Measurements from ENCODE around the gene SCT. TPM values are rescaled to one million over a fixed set of nuclear protein-coding genes. Genes with fewer than 3 reads are reported as not detected.

SCT gene, protein sequence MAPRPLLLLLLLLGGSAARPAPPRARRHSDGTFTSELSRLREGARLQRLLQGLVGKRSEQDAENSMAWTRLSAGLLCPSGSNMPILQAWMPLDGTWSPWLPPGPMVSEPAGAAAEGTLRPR
- total RNA-seq, result not detected in 2 replicates

DNA sequence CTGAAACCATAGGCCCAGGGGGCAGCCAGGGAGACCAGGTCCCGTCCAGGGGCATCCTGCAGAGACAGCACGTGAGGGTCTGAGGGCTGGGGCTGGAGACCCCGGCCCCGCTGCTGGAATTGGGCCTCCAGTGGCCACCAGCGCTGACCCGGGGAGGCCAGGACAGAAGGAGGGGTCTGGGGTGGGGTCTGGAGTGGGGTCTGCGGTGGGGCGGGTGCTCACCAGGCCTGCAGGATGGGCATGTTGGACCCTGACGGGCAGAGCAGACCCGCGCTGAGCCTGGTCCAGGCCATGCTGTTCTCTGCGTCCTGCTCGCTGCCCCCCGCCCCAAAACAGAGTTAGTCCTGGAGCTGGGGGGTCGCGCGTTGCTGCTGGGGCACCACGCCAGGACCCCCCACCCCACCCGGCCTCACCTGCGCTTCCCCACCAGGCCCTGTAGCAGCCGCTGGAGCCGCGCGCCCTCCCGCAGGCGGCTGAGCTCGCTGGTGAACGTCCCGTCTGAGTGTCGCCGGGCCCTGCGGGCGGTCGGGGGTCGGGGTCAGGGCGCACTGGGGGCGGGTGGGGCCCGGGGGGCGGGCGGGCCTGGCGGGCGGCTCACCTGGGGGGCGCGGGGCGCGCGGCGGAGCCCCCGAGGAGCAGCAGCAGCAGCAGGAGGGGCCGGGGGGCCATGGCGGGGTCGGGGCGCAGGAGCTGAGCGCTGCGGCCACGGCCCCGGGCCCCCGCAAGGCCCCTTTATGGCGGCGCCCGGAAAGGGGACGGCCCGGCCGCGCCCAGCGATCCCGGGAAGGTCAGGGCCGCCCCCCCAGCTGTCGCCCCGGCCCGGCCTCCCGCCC, at the start of gene SCT:
Gene SCT (minus strand): TSS at position 707 of the 833 bp plus-strand sequence. CDS start 38 bp downstream, at position 669.

DNA sequence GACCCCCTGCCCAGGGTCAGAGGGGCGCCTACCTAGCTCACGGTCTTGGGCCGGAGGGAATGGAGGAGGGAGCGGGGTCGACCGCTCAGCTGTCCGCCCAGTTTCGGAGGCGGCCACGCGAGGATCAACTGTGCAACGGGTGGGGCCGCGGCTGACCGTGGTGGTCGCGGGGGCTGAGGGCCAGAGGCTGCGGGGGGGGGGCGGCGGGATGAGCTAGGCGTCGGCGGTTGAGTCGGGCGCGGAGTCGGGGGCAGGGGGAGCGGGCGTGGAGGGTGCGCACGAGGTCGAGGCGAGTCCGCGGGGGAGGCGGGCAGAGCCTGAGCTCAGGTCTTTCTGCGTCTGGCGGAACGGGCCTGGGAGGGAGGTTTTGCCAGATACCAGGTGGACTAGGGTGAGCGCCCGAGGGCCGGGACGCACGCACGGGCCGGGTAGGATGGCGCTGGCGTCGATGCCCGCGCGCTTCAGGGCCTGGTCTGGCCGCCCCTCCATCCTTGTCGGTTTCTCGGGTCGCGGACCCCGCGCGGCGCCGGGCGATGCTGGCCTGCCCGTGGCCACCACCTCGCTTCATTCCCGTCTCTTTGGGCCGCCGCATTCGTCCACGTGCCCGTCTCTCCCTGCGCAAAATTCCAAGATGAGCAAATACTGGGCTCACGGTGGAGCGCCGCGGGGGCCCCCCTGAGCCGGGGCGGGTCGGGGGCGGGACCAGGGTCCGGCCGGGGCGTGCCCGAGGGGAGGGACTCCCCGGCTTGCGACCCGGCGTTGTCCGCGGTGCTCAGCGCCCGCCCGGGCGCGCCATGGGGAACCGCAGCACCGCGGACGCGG, 9.7 kb upstream of the SCT start, which contains the start of gene DRD4:
Gene DRD4 (plus strand): TSS at position 759 of the 822 bp plus-strand sequence. CDS start 36 bp downstream, at position 795.

DNA sequence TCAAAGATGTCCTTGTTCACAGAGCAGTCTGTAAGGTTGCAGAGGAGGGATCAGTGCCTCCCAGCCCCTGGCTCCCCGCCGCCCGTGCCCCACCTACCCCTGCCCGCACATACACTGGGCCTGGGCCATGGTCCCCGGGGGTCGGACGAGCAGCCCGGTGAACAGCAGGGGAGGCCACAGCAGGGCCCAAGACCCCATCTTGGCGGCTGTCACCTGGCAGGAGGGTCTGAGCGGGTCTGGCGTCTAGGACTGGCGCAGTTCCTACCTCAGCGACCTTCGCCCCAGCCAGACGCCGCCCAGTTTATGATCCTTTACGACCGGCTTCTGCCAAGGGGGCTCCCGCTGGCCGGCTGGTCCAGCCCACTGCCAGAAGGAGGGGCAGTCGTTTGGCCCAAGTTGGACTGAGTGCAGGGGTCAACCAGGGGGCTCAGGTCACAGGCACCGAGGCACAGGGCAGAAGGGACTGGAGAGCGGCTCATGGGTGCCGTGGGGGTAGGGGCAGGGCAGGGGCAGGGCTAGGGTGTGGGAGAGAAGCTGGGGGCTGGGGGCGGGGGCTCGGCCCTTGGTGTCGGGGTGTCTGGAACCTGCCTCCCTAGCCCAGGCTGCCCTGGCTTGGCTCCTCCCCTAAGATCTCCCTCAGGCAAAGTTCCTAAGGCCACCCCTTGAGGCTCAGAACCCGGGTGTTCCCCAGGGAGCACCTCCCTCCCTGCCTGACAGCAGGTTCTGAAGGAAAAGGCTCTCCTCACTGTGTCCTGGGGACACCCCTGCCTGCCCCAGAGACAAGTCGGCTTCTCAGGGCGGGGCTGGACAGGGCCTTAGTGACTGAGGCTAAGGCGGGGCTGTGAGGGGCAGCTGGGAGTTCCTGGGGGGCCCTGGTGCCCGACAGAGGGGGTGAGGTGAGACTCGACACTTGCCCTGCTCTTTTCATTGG, 2.0 kb downstream of the SCT start, which contains the start of gene CDHR5:
Gene CDHR5 (minus strand): TSS at position 251 of the 931 bp plus-strand sequence. CDS start 53 bp downstream, at position 198.

DNA sequence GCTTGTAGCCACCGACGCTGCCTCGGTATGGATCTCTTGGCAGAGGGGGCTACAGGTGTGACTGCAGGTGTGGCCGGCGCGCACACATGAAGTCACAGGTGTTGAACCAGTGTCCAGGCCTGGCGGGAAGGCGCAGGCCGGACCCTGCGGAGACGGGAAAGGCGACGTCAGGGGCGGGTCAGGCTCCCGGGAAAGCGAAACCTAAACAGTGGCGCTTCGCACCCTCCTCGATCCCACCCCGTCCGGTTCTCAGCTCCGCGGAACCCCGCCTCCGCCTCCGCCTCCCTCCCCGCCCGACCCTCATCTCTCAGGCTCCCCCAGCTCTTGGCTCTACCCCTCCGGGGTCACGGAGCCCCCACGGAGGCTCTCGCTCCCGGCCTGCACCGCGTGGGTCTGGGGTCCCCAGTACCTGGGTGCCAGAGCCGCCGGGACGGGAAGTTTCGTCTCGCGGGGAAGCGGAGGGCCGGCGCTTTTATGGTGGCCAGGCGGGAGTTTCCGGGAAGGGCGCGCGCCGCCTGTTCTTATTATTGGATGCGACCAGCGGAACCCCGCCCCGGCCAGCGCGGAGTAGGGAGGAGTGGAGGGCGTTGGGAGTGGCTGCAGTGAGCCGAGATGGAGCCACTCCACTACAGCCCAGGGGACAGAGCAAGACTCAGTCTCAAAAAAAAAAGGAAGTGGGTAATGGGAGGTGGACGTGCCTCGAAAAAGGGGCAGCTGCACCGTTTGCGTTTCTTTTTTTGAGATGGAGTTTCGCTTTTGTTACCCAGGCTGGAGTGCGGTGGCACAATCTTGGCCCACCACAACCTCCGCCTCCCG, 11.3 kb downstream of the SCT start, which contains the start of gene IRF7:
Gene IRF7 (minus strand): TSS at position 447 of the 816 bp plus-strand sequence. CDS start 586 bp downstream, outside the sequence.

Other genes with a start within 250 kb of the SCT start
- gene PKP3, start 233.0 kb downstream of the SCT start, total RNA-seq, result 520 and 527 TPM in 2 replicates
- 11.2 and 15.7 TPM in 2 replicates for gene SIGIRR, start 212.2 kb downstream of the SCT start, total RNA-seq
- 10.5 and 18.0 TPM in 2 replicates for gene ANO9, start 185.2 kb downstream of the SCT start, total RNA-seq
- gene PTDSS2, start 176.9 kb downstream of the SCT start, total RNA-seq, result 61.4 and 62.0 TPM in 2 replicates
- gene RNH1, start 119.9 kb downstream of the SCT start, total RNA-seq, result 293 and 326 TPM in 2 replicates
- gene HRAS, start 91.6 kb downstream of the SCT start, total RNA-seq, result 123 and 134 TPM in 2 replicates
- 0.23 and 0.56 TPM in 2 replicates for gene LRRC56, start 89.7 kb downstream of the SCT start, total RNA-seq
- gene LMNTD2, start 66.4 kb downstream of the SCT start, total RNA-seq, result 0.56 and 1.7 TPM in 2 replicates
- gene RASSF7, start 66.2 kb downstream of the SCT start, total RNA-seq, result 82.9 and 90.5 TPM in 2 replicates
- 26.3 and 30.6 TPM in 2 replicates for gene PHRF1, start 50.7 kb downstream of the SCT start, total RNA-seq
- 6.9 and 12.0 TPM in 2 replicates for gene IRF7, start 11.2 kb downstream of the SCT start, total RNA-seq
- gene CDHR5, start 2.2 kb downstream of the SCT start, total RNA-seq, result not detected in 2 replicates
- not detected in 2 replicates for gene DRD4, start 10.1 kb upstream of the SCT start, total RNA-seq
- gene DEAF1, start 68.0 kb upstream of the SCT start, total RNA-seq, result 24.2 and 27.1 TPM in 2 replicates
- 18.9 and 28.6 TPM in 2 replicates for gene TMEM80, start 68.6 kb upstream of the SCT start, total RNA-seq
- gene EPS8L2, start 79.0 kb upstream of the SCT start, total RNA-seq, result 117 and 146 TPM in 2 replicates
- gene TALDO1, start 120.3 kb upstream of the SCT start, total RNA-seq, result 301 and 355 TPM in 2 replicates
- 27.6 and 42.5 TPM in 2 replicates for gene GATD1, start 150.3 kb upstream of the SCT start, total RNA-seq
- gene CEND1, start 162.9 kb upstream of the SCT start, total RNA-seq, result 0.07 TPM in 1 of 2 replicates, not detected in the other
- gene SLC25A22, start 171.1 kb upstream of the SCT start, total RNA-seq, result 19.5 and 22.4 TPM in 2 replicates
- gene PIDD1, start 178.1 kb upstream of the SCT start, total RNA-seq, result 13.4 and 16.1 TPM in 2 replicates
- gene RPLP2, start 182.8 kb upstream of the SCT start, total RNA-seq, result 650 and 899 TPM in 2 replicates
- gene PNPLA2, start 191.7 kb upstream of the SCT start, total RNA-seq, result 14.3 and 15.4 TPM in 2 replicates
- gene CRACR2B, start 200.7 kb upstream of the SCT start, total RNA-seq, result 2.4 and 3.0 TPM in 2 replicates
- 323 and 365 TPM in 2 replicates for gene CD151, start 205.8 kb upstream of the SCT start, total RNA-seq
- gene POLR2L, start 215.3 kb upstream of the SCT start, total RNA-seq, result 149 and 226 TPM in 2 replicates
- 89.6 and 96.4 TPM in 2 replicates for gene TSPAN4, start 215.7 kb upstream of the SCT start, total RNA-seq